Loucy (cell line): ENCODE results near the gene INTS1.

ENCODE experiments used
- H2AFZ ChIP-seq: fragments of 200-600 bp; sonication (generic); 2 replicates; pipeline ENCODE4 v1.6.0; 2016; ENCODE audit warnings: antibody characterized with exemption, mild to moderate bottlenecking, low read length, moderate library complexity
- H3F3A ChIP-seq: fragments of 200-600 bp; 2 replicates; pipeline ENCODE4 v1.6.0; 2016; ENCODE audit warnings: antibody characterized with exemption, low read depth, mild to moderate bottlenecking
- H3K27me3 ChIP-seq: fragments of 200-600 bp; sonication (generic); 2 replicates; pipeline ENCODE4 v1.6.1; 2014; ENCODE audit warnings: low read length, mild to moderate bottlenecking; ENCODE audit not compliant: insufficient read depth, poor library complexity, severe bottlenecking
- H3K36me3 ChIP-seq: fragments of 200-600 bp; sonication (generic); 2 replicates; pipeline ENCODE4 v1.6.1; 2016; ENCODE audit warnings: low read length; ENCODE audit not compliant: insufficient read depth
- H3K4me1 ChIP-seq: fragments of 200-600 bp; sonication (generic); 2 replicates; pipeline ENCODE4 v1.5.1; 2014; ENCODE audit warnings: low read length, mild to moderate bottlenecking; ENCODE audit not compliant: insufficient read depth, poor library complexity, severe bottlenecking
- H3K4me2 ChIP-seq: fragments of 200-600 bp; sonication (generic); 2 replicates; pipeline ENCODE4 v1.6.0; 2014; ENCODE audit warnings: antibody characterized with exemption, low read length, low read depth, mild to moderate bottlenecking; ENCODE audit not compliant: poor library complexity, severe bottlenecking
- H3K4me3 ChIP-seq: fragments of 200-600 bp; sonication (generic); 2 replicates; pipeline ENCODE4 v1.5.1; 2014; ENCODE audit warnings: low read length, mild to moderate bottlenecking, mixed read lengths; ENCODE audit not compliant: poor library complexity, severe bottlenecking
- H3K79me2 ChIP-seq: fragments of 200-600 bp; sonication (generic); 2 replicates; pipeline ENCODE4 v1.6.1; 2014; ENCODE audit warnings: low read length; ENCODE audit not compliant: insufficient read depth
- H3K9ac ChIP-seq: fragments of 200-600 bp; sonication (generic); 2 replicates; pipeline ENCODE4 v1.6.0; 2014; ENCODE audit warnings: mild to moderate bottlenecking, low read depth, low read length, moderate library complexity; ENCODE audit not compliant: poor library complexity, severe bottlenecking
- H3K9me2 ChIP-seq: fragments of 200-600 bp; sonication (generic); replicated peaks from 2 replicates; pipeline ENCODE4 v1.6.1; 2016; ENCODE audit warnings: low read depth, low read length, mixed read lengths
- H3K9me3 ChIP-seq: fragments of 200-600 bp; sonication (generic); 2 replicates; pipeline ENCODE4 v1.6.1; 2014; ENCODE audit warnings: mild to moderate bottlenecking, antibody characterized with exemption, low read length, low read depth; ENCODE audit not compliant: insufficient read depth
- H4K20me1 ChIP-seq: fragments of 200-600 bp; sonication (generic); 2 replicates; pipeline ENCODE4 v1.6.0; 2014; ENCODE audit warnings: antibody characterized with exemption, low read length, mild to moderate bottlenecking; ENCODE audit not compliant: insufficient read depth, poor library complexity, severe bottlenecking
- CTCF ChIP-seq: fragments of 200-600 bp; sonication (generic); conservative IDR thresholded peaks from 2 replicates; pipeline ENCODE4 v1.5.1; 2014; ENCODE audit warnings: mild to moderate bottlenecking, antibody characterized with exemption, low read length
- EZH2phosphoT487 ChIP-seq: fragments of 200-600 bp; IDR thresholded peaks from 2 replicates; pipeline ENCODE4 v1.6.1; 2018; ENCODE audit warnings: antibody characterized with exemption, mild to moderate bottlenecking, moderate library complexity, borderline replicate concordance

INTS1 gene

GRCh38 chr7:1499367-1500029 lies 4.7 kb downstream of the INTS1 start:
- peaks cover 59% of the 10 kb centered on the region; the same call in 1 of the 2 replicates for H3K36me3 ChIP-seq

GRCh38 chr7:1498370-1499305 lies 5.6 kb downstream of the INTS1 start:
- H4K20me1 ChIP-seq: peaks cover 41% of the 10 kb centered on the region
- no peaks in the 10 kb centered on the region for H3K27me3 ChIP-seq

More at GRCh38 chr7:1499367-1500029, 4.7 kb downstream of the INTS1 start:
- no peak overlapping the region for H2AFZ ChIP-seq
- no peaks in the 10 kb centered on the region for H3K9me3 ChIP-seq
- peaks cover 46% of the 10 kb centered on the region for H4K20me1 ChIP-seq
- no peak overlapping the region for H3K9ac ChIP-seq
- H3K27me3 ChIP-seq: no peaks in the 10 kb centered on the region
- H3K4me2 ChIP-seq: no peak overlapping the region
- H3K9me2 ChIP-seq: no peaks in the 10 kb centered on the region
- H3K4me3 ChIP-seq: no peak overlapping the region
- peaks cover 43% of the 10 kb centered on the region for H3K79me2 ChIP-seq
- peaks cover 16% of the 10 kb centered on the region for H3K4me1 ChIP-seq
- TF ChIP-seq EZH2phosphoT487: no peak
- TF ChIP-seq CTCF: no peak
- no peaks in the 10 kb centered on the region for H3F3A ChIP-seq

More at GRCh38 chr7:1498370-1499305, 5.6 kb downstream of the INTS1 start:
- H3K9me2 ChIP-seq: no peaks in the 10 kb centered on the region
- H3K9me3 ChIP-seq: no peaks in the 10 kb centered on the region
- no peak overlapping the region for H2AFZ ChIP-seq
- no peak for TF ChIP-seq EZH2phosphoT487
- TF ChIP-seq CTCF: no peak
- peaks cover 35% of the 10 kb centered on the region for H3K79me2 ChIP-seq
- H3K4me2 ChIP-seq: no peak overlapping the region
- H3K9ac ChIP-seq: no peak overlapping the region
- H3K4me3 ChIP-seq: no peak overlapping the region
- H3K4me1 ChIP-seq: peaks cover 16% of the 10 kb centered on the region
- H3F3A ChIP-seq: no peaks in the 10 kb centered on the region
- peaks cover 66% of the 10 kb centered on the region; the same call in 1 of the 2 replicates for H3K36me3 ChIP-seq
